ENCODE measurements around the gene PDCD11. TPM values are rescaled to one million over a fixed set of nuclear protein-coding genes. Genes with fewer than 3 reads are reported as not detected.

The PDCD11 gene
- total and polyA plus RNA-seq, 9 donors: 9.7 to 40.8 (median 24.5) TPM

DNA sequence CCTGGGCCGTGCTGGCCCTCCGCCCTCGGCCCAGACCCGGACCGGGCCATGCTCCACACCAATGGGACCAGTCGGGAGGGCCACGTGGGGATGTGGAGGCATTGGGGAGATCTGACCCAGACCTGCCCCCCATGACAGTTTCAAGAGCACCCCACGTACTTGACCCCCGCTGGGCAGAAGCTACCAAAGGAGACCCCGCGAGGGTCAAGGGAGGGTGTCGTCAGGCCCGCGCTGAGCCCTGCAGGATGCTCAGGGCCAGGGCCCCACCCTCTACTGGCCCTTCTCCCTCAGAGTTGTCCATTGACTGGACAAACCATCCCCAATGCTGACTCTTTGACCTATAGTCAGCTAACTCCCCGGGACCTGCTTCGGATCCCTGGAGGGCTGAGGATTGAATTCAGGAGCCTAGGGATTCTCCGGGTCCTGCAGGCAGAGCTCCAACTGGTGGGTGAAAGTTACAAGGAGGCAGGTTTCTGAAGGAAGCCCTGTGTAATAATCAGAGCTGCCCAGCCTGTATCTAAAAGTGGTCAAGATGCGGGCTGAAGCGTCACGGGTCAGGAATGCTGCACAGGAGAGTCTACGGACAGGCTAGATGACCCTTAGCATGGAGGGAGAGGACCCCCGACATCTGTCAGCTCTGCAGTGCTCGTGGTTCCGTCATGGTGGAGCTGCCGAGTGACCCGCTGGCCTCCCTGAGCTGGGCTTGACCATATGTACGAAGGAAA, 56.2 kb downstream of the PDCD11 start:
- WGBS, 3 donors: 18 to 23% (median 22%) methylated on average over 26 to 27 of the region's 27 CpGs
- TF ChIP-seq POLR2A (IDR thresholded peaks at IDR 0.05) (no peak), CTCF (IDR thresholded peaks at IDR 0.05) (no peak), EP300 (IDR thresholded peaks at IDR 0.05) (no peak)
- H3K27ac ChIP-seq: peak overlapping the region; percentile 93 to 97
- peak overlapping the region; percentile 69 for H3K4me3 ChIP-seq
- peaks cover 25% of the 10 kb centered on the region for H3K4me1 ChIP-seq (ENCODE audit: insufficient read depth)
- no peaks in the 10 kb centered on the region for H3K9me3 ChIP-seq
- intact Hi-C loops (cut with DNase I): no loop called here
- no peaks in the 10 kb centered on the region for H3K36me3 ChIP-seq
- no peak for DNase-seq
- no peaks in the 10 kb centered on the region for H3K27me3 ChIP-seq

DNA sequence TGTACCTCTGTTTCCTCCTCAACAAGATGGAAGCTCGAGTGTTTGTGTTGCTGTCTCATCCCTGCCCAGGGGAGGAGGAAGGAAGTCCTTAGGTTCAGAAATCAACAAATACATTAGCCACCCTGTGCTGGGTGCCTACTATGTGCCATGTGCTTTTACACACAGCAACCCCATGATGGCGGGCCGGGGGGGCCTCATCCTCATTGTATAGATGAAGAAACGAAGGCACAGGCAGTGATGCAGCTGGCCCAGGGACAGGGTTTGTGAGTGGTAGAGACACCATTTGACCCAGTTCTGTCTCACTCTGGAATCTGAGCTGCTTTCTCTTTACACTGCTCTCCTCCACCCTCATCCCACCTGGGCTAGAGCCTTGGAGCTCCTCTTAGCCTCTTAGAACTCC, 57.6 kb downstream of the PDCD11 start:
- DNase-seq: no peak
- intact Hi-C loops (cut with DNase I): no loop called here
- Histone ChIP-seq H3K36me3 (no peaks in the 10 kb centered on the region), H3K4me1 (ENCODE audit: insufficient read depth) (peaks cover 22% of the 10 kb centered on the region), H3K27me3 (no peaks in the 10 kb centered on the region), H3K27ac (no peak overlapping the region), H3K4me3 (no peak overlapping the region), H3K9me3 (no peaks in the 10 kb centered on the region)
- TF ChIP-seq POLR2A (IDR thresholded peaks at IDR 0.05) (no peak), EP300 (IDR thresholded peaks at IDR 0.05) (no peak), CTCF (IDR thresholded peaks at IDR 0.05) (no peak)
- 91 to 95% (median 94%) methylated on average over 4 of the region's 4 CpGs for WGBS, 3 donors

GRCh38 chr10:103455235-103455634, 58.8 kb downstream of the PDCD11 start:
- 85 to 90% (median 85%) methylated on average over 22 to 25 of the region's 25 CpGs for WGBS, 3 donors
- peaks cover 10% of the 10 kb centered on the region for H3K4me1 ChIP-seq (ENCODE audit: insufficient read depth)
- DNase-seq: no peak
- H3K27me3 ChIP-seq: no peaks in the 10 kb centered on the region
- no peaks in the 10 kb centered on the region for H3K9me3 ChIP-seq
- H3K27ac ChIP-seq: no peak overlapping the region
- no peak for TF ChIP-seq CTCF (IDR thresholded peaks at IDR 0.05)
- TF ChIP-seq POLR2A (IDR thresholded peaks at IDR 0.05): no peak
- TF ChIP-seq EP300 (IDR thresholded peaks at IDR 0.05): no peak
- no peak overlapping the region for H3K4me3 ChIP-seq
- no peaks in the 10 kb centered on the region for H3K36me3 ChIP-seq
- intact Hi-C loops (cut with DNase I): no loop called here

DNA sequence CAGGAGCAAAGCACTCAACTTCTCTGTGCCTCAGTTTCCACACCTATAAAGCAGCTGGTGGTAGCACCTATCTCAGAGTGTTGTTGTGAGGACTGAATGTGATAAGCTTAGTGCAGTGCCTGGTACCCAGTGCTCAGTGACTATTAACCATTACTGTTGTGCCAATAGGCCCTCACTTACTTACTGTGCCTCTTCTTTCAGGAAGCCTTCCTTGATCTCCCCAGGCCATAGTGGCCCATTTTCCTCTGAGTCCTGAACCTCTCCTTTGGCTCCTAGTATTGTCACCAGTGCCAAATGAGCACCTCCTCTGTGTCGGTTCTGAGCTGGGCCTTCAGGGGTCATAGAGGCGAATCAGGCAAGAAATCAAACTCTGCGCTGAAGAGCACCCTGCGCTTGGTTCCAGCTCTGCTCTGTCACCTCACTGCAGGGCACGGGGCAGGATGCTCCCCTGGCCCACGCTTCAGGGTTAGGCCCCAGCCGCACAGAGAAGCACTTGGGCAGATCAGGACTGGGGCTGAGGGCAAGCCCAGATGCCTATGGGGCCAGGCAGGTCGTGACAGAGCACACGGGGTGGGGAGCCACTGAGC, 59.7 kb downstream of the PDCD11 start:
- Histone ChIP-seq H3K9me3 (no peaks in the 10 kb centered on the region), H3K4me3 (no peak overlapping the region), H3K4me1 (ENCODE audit: insufficient read depth) (peaks cover 7% of the 10 kb centered on the region), H3K36me3 (no peaks in the 10 kb centered on the region), H3K27me3 (no peaks in the 10 kb centered on the region), H3K27ac (no peak overlapping the region)
- DNase-seq: no peak
- intact Hi-C loops (cut with DNase I): no loop called here
- 83 to 94% (median 91%) methylated on average over 9 of the region's 9 CpGs for WGBS, 3 donors
- TF ChIP-seq CTCF (IDR thresholded peaks at IDR 0.05) (no peak), POLR2A (IDR thresholded peaks at IDR 0.05) (no peak), EP300 (IDR thresholded peaks at IDR 0.05) (no peak)

Measured in ovary (tissue), 9 donors.